Esophagus squamous epithelium (tissue), 5 donors: ENCODE results near the gene HNRNPAB. TPM values are rescaled to one million over a fixed set of nuclear protein-coding genes. Genes with fewer than 3 reads are reported as not detected.

Experiments used
- DNase-seq: peaks from one replicate; lab custom pipeline; 2025; lab: John Stamatoyannopoulos, UW
- H3K27ac ChIP-seq, 4 donors: fragments of 200-600 bp; sonication (generic); one replicate each; pipeline ENCODE4 v1.5.1; 2016 to 2019; ENCODE audit warnings: mild to moderate bottlenecking in 1 of 4
- H3K27me3 ChIP-seq, 4 donors: fragments of 200-600 bp; sonication (generic); 1 replicate in 3 of 4; 2 replicates in 1 of 4; pipeline versions ENCODE4 v1.5.1 to v1.6.0; 2017 to 2021; ENCODE audit warnings: antibody characterized with exemption in 1 of 4
- H3K36me3 ChIP-seq, 3 donors: fragments of 200-600 bp; sonication (generic); one replicate each; pipeline ENCODE4 v1.5.1; 2016 to 2019
- H3K4me1 ChIP-seq, 3 donors: fragments of 200-600 bp; sonication (generic); one replicate each; pipeline ENCODE4 v1.5.1; 2017 to 2019
- H3K4me3 ChIP-seq, 4 donors: fragments of 200-600 bp; sonication (generic); 1 replicate in 3 of 4; 2 replicates in 1 of 4; pipeline ENCODE4 v1.5.1; 2016 to 2019; ENCODE audit warnings: mild to moderate bottlenecking in 2 of 4, moderate library complexity in 1 of 4
- H3K9me3 ChIP-seq, 3 donors: fragments of 200-600 bp; sonication (generic); one replicate each; pipeline ENCODE4 v1.5.1; 2016 to 2019
- POLR2A ChIP-seq, 4 donors: fragments of 450-650 bp; IDR thresholded peaks; one replicate each; pipeline ENCODE4 v1.6.1; 2017; ENCODE audit warnings: antibody characterized with exemption in 4 of 4, mild to moderate bottlenecking in 4 of 4, moderate library complexity in 3 of 4
- WGBS, 2 donors: methylation state at CpG; one replicate each; pipeline ENCODE4 v1.1.5; 2018; 5-methylcytosine and 5-hydroxymethylcytosine counted together
- intact Hi-C: fragments of 100-400 bp; cut with DNase I; formaldehyde crosslinking; loops from one replicate; pipeline ENCODE4 v1.15.0; 2022
- total RNA-seq, 4 donors: library from RNA; depleted of rRNA; stranded (reverse); fragments of >200 nt; gene quantifications; one replicate each; pipeline ENCODE4 v1.1.0, GENCODE V29; 2016
- TF ChIP-seq, protein P1 (sequence below), 6 experiments: fragments of 450-650 bp in 4 of 6; fragments of 200-600 bp in 2 of 6; sonication (generic) in 2 of 6; IDR thresholded peaks; one replicate each; pipeline ENCODE4 v1.5.1; 2016 to 2019; ENCODE audit warnings: antibody characterized with exemption in 6 of 6, mild to moderate bottlenecking in 4 of 6, moderate library complexity in 4 of 6
- donor health status: DM: yes; HTN: yes; CAD: no.

Gene HNRNPAB
- total RNA-seq: 100 to 1,000 TPM; 123 to 150 (median 135) TPM

DNA sequence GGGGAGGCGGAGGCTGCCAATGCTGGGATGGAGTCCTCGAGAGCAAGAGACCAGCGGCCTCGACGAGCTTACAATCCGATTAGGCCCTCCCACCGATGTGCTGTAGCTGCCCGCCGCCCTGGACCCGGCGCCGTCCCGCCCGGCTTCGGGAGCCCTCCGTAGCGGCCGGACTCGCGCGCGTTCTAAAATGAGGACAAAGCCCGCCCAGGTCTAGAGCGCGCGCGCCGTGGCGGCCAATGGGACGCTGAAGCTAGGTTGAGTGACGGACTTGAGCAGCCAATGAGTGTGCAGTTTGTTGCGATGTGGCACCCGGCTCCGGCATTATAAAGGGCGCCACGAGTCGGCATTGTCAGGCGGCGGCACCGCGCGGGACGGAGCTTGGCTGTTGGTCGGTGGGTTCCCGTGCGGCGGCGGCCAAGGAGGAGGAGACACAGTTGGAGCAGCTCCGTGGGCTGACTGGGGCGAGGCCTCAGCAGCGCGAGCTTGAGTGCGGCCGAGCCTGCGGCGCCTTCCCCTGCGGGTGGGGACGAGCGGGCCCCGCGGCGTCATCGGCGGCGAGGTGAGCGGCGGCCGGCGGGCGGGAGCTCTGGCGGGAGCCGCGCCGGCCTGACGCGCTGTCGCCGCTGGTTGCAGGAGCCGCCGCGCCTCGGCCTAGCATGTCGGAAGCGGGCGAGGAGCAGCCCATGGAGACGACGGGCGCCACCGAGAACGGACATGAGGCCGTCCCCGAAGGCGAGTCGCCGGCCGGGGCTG is at the start of gene HNRNPAB:
Gene HNRNPAB, plus strand, starts transcription at position 352 of the 753 bp plus-strand sequence. Its CDS starts 305 bp downstream, at position 657.
- no CpG with 5 or more reads among the region's 96 CpGs for WGBS, 2 donors
- intact Hi-C loops: no loop called here

DNA sequence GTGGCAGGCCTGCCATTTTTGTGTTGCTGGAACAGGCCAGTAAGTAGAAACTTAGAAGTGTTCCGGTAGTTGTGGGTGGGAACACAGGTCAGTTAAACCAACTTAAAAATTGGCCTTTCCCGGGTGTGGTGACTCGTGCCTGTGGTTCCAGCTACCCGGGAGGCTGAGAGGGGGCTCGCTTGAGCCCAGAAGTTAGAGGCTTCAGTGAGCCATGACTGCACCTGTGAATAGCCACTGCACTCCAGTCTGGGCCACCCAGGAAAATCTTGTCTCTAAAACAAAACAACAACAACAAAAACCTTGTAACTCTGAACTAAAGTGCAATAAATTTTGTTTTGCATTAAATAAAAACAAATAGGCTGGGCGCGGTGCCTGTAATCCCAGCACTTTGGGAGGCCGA is 49.3 kb upstream of the HNRNPAB start:
- H3K27ac ChIP-seq: no peak overlapping the region
- TF ChIP-seq, protein P1, sequence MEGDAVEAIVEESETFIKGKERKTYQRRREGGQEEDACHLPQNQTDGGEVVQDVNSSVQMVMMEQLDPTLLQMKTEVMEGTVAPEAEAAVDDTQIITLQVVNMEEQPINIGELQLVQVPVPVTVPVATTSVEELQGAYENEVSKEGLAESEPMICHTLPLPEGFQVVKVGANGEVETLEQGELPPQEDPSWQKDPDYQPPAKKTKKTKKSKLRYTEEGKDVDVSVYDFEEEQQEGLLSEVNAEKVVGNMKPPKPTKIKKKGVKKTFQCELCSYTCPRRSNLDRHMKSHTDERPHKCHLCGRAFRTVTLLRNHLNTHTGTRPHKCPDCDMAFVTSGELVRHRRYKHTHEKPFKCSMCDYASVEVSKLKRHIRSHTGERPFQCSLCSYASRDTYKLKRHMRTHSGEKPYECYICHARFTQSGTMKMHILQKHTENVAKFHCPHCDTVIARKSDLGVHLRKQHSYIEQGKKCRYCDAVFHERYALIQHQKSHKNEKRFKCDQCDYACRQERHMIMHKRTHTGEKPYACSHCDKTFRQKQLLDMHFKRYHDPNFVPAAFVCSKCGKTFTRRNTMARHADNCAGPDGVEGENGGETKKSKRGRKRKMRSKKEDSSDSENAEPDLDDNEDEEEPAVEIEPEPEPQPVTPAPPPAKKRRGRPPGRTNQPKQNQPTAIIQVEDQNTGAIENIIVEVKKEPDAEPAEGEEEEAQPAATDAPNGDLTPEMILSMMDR (IDR thresholded peaks at IDR 0.05): no peak
- TF ChIP-seq POLR2A (IDR thresholded peaks at IDR 0.05): no peak
- 68 to 74% methylated on average over 8 of the region's 8 CpGs for WGBS, 2 donors

More for the DNA sequence above, at the start of gene HNRNPAB:
- peak within 1 kb of the TSS; percentile 86 to 99 (median 94) for H3K27ac ChIP-seq
- DNase-seq: peak; percentile 77
- TF ChIP-seq, protein P1 (IDR thresholded peaks at IDR 0.05): peak in 2 of 6 experiments; percentile 7 to 8
- peak in 3 of 4 donors; percentile 75 to 100 (median 99) for TF ChIP-seq POLR2A (IDR thresholded peaks at IDR 0.05)
- H3K4me1 ChIP-seq: peaks cover 19 to 76% (median 35%) of the 10 kb centered on the region in 3 donors
- no peaks in the 10 kb centered on the region for H3K9me3 ChIP-seq
- no peaks in the 10 kb centered on the region for H3K27me3 ChIP-seq
- peak within 1 kb of the TSS; percentile 78 to 100 (median 92) for H3K4me3 ChIP-seq
- H3K36me3 ChIP-seq: peaks cover under 1 to 30% (median 15%) of the 10 kb centered on the region in 3 donors

DNA sequence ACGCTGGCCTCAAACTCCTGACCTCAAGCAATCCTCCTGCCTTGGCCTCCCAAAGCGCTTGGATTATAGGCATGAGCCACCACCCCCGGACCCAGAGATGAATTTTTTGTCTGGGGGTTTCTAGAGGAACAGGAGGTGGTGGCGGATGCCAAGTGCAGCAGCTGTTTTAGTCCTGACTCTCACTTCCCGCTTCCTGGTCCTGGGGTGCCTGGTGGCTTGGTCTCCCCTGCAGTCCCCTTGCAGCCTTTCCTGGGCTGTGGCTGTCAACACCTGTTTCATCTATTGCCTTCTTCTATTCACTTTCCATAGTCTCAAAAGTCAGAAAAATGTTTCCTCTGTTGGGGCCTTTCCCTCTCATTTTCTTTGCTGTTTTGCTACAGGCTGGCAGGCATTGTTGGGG is 44.2 kb upstream of the HNRNPAB start:
- 83 to 86% methylated on average over 5 of the region's 5 CpGs for WGBS, 2 donors

More for the DNA sequence above, 49.3 kb upstream of the HNRNPAB start:
- H3K36me3 ChIP-seq: peaks cover 0 to 23% (median 14%) of the 10 kb centered on the region in 3 donors
- H3K9me3 ChIP-seq: no peaks in the 10 kb centered on the region
- peaks cover 12 to 41% (median 13%) of the 10 kb centered on the region in 3 donors for H3K4me1 ChIP-seq
- H3K4me3 ChIP-seq: no peak overlapping the region
- H3K27me3 ChIP-seq: no peaks in the 10 kb centered on the region
- intact Hi-C loops: no loop called here
- no peak for DNase-seq

DNA sequence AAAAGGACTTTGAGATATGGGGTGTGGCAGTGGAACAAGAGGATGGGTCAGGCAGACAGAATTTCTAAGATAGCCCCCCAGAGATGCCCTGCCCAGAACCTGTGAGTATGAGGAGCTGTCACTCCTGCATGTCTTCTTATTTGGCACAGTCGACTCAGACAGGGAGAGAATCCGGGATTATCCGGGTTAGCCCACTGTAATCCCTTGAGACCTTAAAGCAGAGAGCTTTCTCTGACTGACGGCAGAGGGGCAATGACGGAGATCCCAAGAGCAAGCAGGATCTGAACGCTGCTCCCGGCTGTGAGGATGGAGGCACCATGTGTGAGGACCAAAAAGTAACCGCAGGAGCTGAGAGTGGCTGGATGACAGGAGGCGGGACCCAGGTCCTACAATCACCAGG is 41.9 kb upstream of the HNRNPAB start:
- TF ChIP-seq, protein P1 (IDR thresholded peaks at IDR 0.05): no peak
- TF ChIP-seq POLR2A (IDR thresholded peaks at IDR 0.05): no peak
- DNase-seq: no peak
- no peak overlapping the region for H3K4me3 ChIP-seq
- intact Hi-C loops: no loop called here
- H3K27me3 ChIP-seq: peaks cover 0 to 47% (median 0%) of the 10 kb centered on the region in 4 donors
- no peak overlapping the region for H3K27ac ChIP-seq
- H3K36me3 ChIP-seq: no peaks in the 10 kb centered on the region
- no peaks in the 10 kb centered on the region for H3K9me3 ChIP-seq
- peaks cover 8 to 10% (median 8%) of the 10 kb centered on the region in 3 donors for H3K4me1 ChIP-seq
- WGBS, 2 donors: 67 to 84% methylated on average over 5 to 9 of the region's 9 CpGs

More for the DNA sequence above, 44.2 kb upstream of the HNRNPAB start:
- no peak overlapping the region for H3K27ac ChIP-seq
- H3K36me3 ChIP-seq: no peaks in the 10 kb centered on the region
- TF ChIP-seq POLR2A (IDR thresholded peaks at IDR 0.05): no peak
- TF ChIP-seq, protein P1 (IDR thresholded peaks at IDR 0.05): no peak
- H3K27me3 ChIP-seq: peaks cover 0 to 33% (median 0%) of the 10 kb centered on the region in 4 donors
- intact Hi-C loops: no loop called here
- no peak overlapping the region for H3K4me3 ChIP-seq
- no peaks in the 10 kb centered on the region for H3K9me3 ChIP-seq
- no peak for DNase-seq
- peaks cover 8 to 10% (median 8%) of the 10 kb centered on the region in 3 donors for H3K4me1 ChIP-seq
